Measurements from ENCODE around the gene FGF6. TPM values are rescaled to one million over a fixed set of nuclear protein-coding genes. Genes with fewer than 3 reads are reported as not detected.

The FGF6 gene
- total RNA-seq, 4 donors from 2014 or later, result not detected

GRCh38 chr12:4423528-4424195 lies 22.0 kb downstream of the FGF6 start:
- no peak overlapping the region for H3K4me3 ChIP-seq
- H3K9me3 ChIP-seq, result no peaks in the 10 kb centered on the region
- no peaks in the 10 kb centered on the region for H3K4me1 ChIP-seq
- H3K27ac ChIP-seq, result no peak overlapping the region
- DNase-seq (ENCODE audit: low spot score in 2 of 2), result no peak
- peaks cover 11% of the 10 kb centered on the region for H3K27me3 ChIP-seq
- H3K36me3 ChIP-seq, result no peaks in the 10 kb centered on the region
- WGBS, result 88% methylated on average over 10 of the region's 11 CpGs
- TF ChIP-seq POLR2AphosphoS5 (IDR thresholded peaks at IDR 0.05), result no peak

- H3K27me3 ChIP-seq, result peaks cover 16% of the 10 kb centered on the region
- no peaks in the 10 kb centered on the region for H3K9me3 ChIP-seq
- 87% methylated on average over 9 of the region's 9 CpGs for WGBS
- DNase-seq (ENCODE audit: low spot score in 2 of 2), result no peak
- no peak overlapping the region for H3K27ac ChIP-seq
- TF ChIP-seq POLR2A (IDR thresholded peaks at IDR 0.05) (no peak), EP300 (IDR thresholded peaks at IDR 0.05) (no peak)
- H3K4me1 ChIP-seq, result no peaks in the 10 kb centered on the region
- no peaks in the 10 kb centered on the region for H3K36me3 ChIP-seq
- H3K4me3 ChIP-seq, result no peak overlapping the region
Observed at GRCh38 chr12:4422985-4423384, 22.6 kb downstream of the FGF6 start.

GRCh38 chr12:4421590-4422031 lies 24.0 kb downstream of the FGF6 start:
- DNase-seq (ENCODE audit: low spot score in 2 of 2), result no peak
- H3K4me3 ChIP-seq, result no peak overlapping the region
- TF ChIP-seq CTCF (IDR thresholded peaks at IDR 0.05) (peak in 1 of 2 donors; percentile 42), POLR2A (IDR thresholded peaks at IDR 0.05) (no peak)
- no peak overlapping the region for H3K27ac ChIP-seq
- peaks cover 29% of the 10 kb centered on the region for H3K27me3 ChIP-seq
- H3K9me3 ChIP-seq, result no peaks in the 10 kb centered on the region
- no peaks in the 10 kb centered on the region for H3K4me1 ChIP-seq
- 41% methylated on average over 4 of the region's 4 CpGs for WGBS
- no peaks in the 10 kb centered on the region for H3K36me3 ChIP-seq

- TF ChIP-seq POLR2A (IDR thresholded peaks at IDR 0.05), result no peak
- TF ChIP-seq CTCF (IDR thresholded peaks at IDR 0.05), result no peak
- no peak for TF ChIP-seq POLR2AphosphoS5 (IDR thresholded peaks at IDR 0.05)
- TF ChIP-seq EP300 (IDR thresholded peaks at IDR 0.05), result no peak
- Histone ChIP-seq H3K36me3 (no peaks in the 10 kb centered on the region), H3K27ac (no peak overlapping the region), H3K4me1 (no peaks in the 10 kb centered on the region), H3K4me3 (no peak overlapping the region), H3K27me3 (peaks cover 30% of the 10 kb centered on the region), H3K9me3 (no peaks in the 10 kb centered on the region)
- no peak for DNase-seq (ENCODE audit: low spot score in 2 of 2)
- WGBS, result 63% methylated on average over 5 of the region's 5 CpGs
Observed at GRCh38 chr12:4420138-4420670, 25.4 kb downstream of the FGF6 start.

GRCh38 chr12:4418913-4419312 lies 26.7 kb downstream of the FGF6 start:
- Histone ChIP-seq H3K4me1 (no peaks in the 10 kb centered on the region), H3K4me3 (no peak overlapping the region), H3K9me3 (no peaks in the 10 kb centered on the region), H3K36me3 (no peaks in the 10 kb centered on the region), H3K27me3 (peaks cover 37% of the 10 kb centered on the region), H3K27ac (no peak overlapping the region)
- no peak for TF ChIP-seq EP300 (IDR thresholded peaks at IDR 0.05)
- no peak for TF ChIP-seq CTCF (IDR thresholded peaks at IDR 0.05)
- no peak for TF ChIP-seq POLR2A (IDR thresholded peaks at IDR 0.05)
- TF ChIP-seq POLR2AphosphoS5 (IDR thresholded peaks at IDR 0.05), result no peak
- DNase-seq (ENCODE audit: low spot score in 2 of 2), result peak in 1 of 2 donors; percentile 64
- WGBS, result 88% methylated on average over 5 of the region's 5 CpGs

GRCh38 chr12:4417936-4418335 lies 27.7 kb downstream of the FGF6 start:
- no peaks in the 10 kb centered on the region for H3K36me3 ChIP-seq
- DNase-seq (ENCODE audit: low spot score in 2 of 2), result no peak
- WGBS, result 59% methylated on average over 5 of the region's 5 CpGs
- peaks cover 41% of the 10 kb centered on the region for H3K27me3 ChIP-seq
- no peaks in the 10 kb centered on the region for H3K4me1 ChIP-seq
- TF ChIP-seq POLR2AphosphoS5 (IDR thresholded peaks at IDR 0.05), result no peak
- TF ChIP-seq EP300 (IDR thresholded peaks at IDR 0.05), result no peak
- TF ChIP-seq POLR2A (IDR thresholded peaks at IDR 0.05), result no peak
- TF ChIP-seq CTCF (IDR thresholded peaks at IDR 0.05), result no peak
- H3K4me3 ChIP-seq, result no peak overlapping the region
- H3K9me3 ChIP-seq, result no peaks in the 10 kb centered on the region
- no peak overlapping the region for H3K27ac ChIP-seq
